Thyroid gland (tissue), 4 donors: Measurements from ENCODE around the gene CLEC3B.

ENCODE experiments used
- CTCF ChIP-seq, 6 experiments: fragments of 200-600 bp in 3 of 6; fragments of 450-650 bp in 3 of 6; sonication (generic) in 3 of 6; IDR thresholded peaks; one replicate each; pipeline ENCODE4 v1.5.1; 2016 to 2019; ENCODE audit warnings: antibody characterized with exemption in 6 of 6, mild to moderate bottlenecking in 2 of 6, inconsistent platforms in 1 of 6, moderate library complexity in 1 of 6
- POLR2A ChIP-seq, 2 donors: fragments of 450-650 bp; IDR thresholded peaks; one replicate each; pipeline ENCODE4 v1.6.1; 2017; ENCODE audit warnings: antibody characterized with exemption in 2 of 2, mild to moderate bottlenecking in 2 of 2, moderate library complexity in 1 of 2

GRCh38 chr3:44993471-44994205, 32.5 kb upstream of the CLEC3B start:
- TF ChIP-seq CTCF (IDR thresholded peaks at IDR 0.05), result no peak
- TF ChIP-seq POLR2A (IDR thresholded peaks at IDR 0.05), result no peak
